CD14-positive monocyte (primary cell): ENCODE measurements around the gene MPEG1. TPM values are rescaled to one million over a fixed set of nuclear protein-coding genes. Genes with fewer than 3 reads are reported as not detected.
A peak's percentile ranks its signal among the peaks of the same experiment; 100 is the strongest.

Source experiments
- DNase-seq, 3 donors: peaks; one replicate each; pipeline ENCODE4 v3.0.0-alpha.2; 2011 to 2022
- H2AFZ ChIP-seq: 2 replicates; pipeline ENCODE4 v1.6.0; 2012; ENCODE audit warnings: mild to moderate bottlenecking, low read depth, low read length, inconsistent platforms; ENCODE audit not compliant: insufficient read depth, poor library complexity, severe bottlenecking
- H3K27ac ChIP-seq, 2 donors: 1 replicate in 1 of 2; 2 replicates in 1 of 2; pipeline ENCODE4 v1.5.1; 2012 to 2013; ENCODE audit warnings: low read length in 2 of 2, control low read depth in 1 of 2, inconsistent platforms in 1 of 2, low read depth in 1 of 2, mild to moderate bottlenecking in 1 of 2
- H3K27me3 ChIP-seq, 2 donors: one replicate each; pipeline versions ENCODE4 v1.6.0 to v1.6.1; 2011 to 2013; ENCODE audit warnings: low read length in 2 of 2; ENCODE audit not compliant: control insufficient read depth in 2 of 2, insufficient read depth in 2 of 2
- H3K36me3 ChIP-seq, 2 donors: replicated peaks in 1 of 2; 1 replicate in 1 of 2; 2 replicates in 1 of 2; pipeline versions ENCODE4 v1.5.1 to v1.6.1; 2012 to 2013; ENCODE audit warnings: low read length in 2 of 2, control low read depth in 1 of 2, inconsistent platforms in 1 of 2, mild to moderate bottlenecking in 1 of 2; ENCODE audit not compliant: insufficient read depth in 2 of 2, control insufficient read depth in 1 of 2
- H3K4me1 ChIP-seq, 2 donors: 1 replicate in 1 of 2; 2 replicates in 1 of 2; pipeline versions ENCODE4 v1.5.1 to v1.6.1; 2012 to 2013; ENCODE audit warnings: low read length in 2 of 2, control low read depth in 1 of 2, inconsistent platforms in 1 of 2, mild to moderate bottlenecking in 1 of 2, moderate library complexity in 1 of 2; ENCODE audit not compliant: insufficient read depth in 2 of 2, control insufficient read depth in 1 of 2
- H3K4me2 ChIP-seq: replicated peaks from 2 replicates; pipeline ENCODE3; 2012; ENCODE audit warnings: low read length, moderate library complexity, mild to moderate bottlenecking; ENCODE audit not compliant: poor library complexity, severe bottlenecking; ENCODE audit errors: extremely low read depth
- H3K4me3 ChIP-seq, 3 experiments: fragments of 200-600 bp in 1 of 3; sonication (generic) in 1 of 3; replicated peaks in 1 of 3; 1 replicate in 2 of 3; 2 replicates in 1 of 3; pipeline ENCODE4 v1.5.1; 2011 to 2013; ENCODE audit warnings: low read length in 3 of 3, mild to moderate bottlenecking in 3 of 3, control low read depth in 2 of 3, low read depth in 2 of 3, inconsistent platforms in 1 of 3, moderate library complexity in 1 of 3
- H3K79me2 ChIP-seq: 2 replicates; pipeline ENCODE4 v1.6.0; 2012; ENCODE audit warnings: mild to moderate bottlenecking, control low read depth, inconsistent platforms, low read length, moderate library complexity; ENCODE audit not compliant: insufficient read depth
- H3K9ac ChIP-seq: 2 replicates; pipeline ENCODE4 v1.6.0; 2017; ENCODE audit warnings: low read length, mild to moderate bottlenecking; ENCODE audit not compliant: insufficient read depth, poor library complexity, severe bottlenecking
- H3K9me3 ChIP-seq, 2 donors: replicated peaks in 1 of 2; 1 replicate in 1 of 2; 2 replicates in 1 of 2; pipeline versions ENCODE4 v1.5.1 to v1.6.1; 2012 to 2013; ENCODE audit warnings: low read length in 2 of 2, control low read depth in 1 of 2; ENCODE audit not compliant: control insufficient read depth in 1 of 2, insufficient read depth in 1 of 2
- H4K20me1 ChIP-seq: 2 replicates; pipeline ENCODE4 v1.6.0; 2012; ENCODE audit warnings: mild to moderate bottlenecking, low read length, control low read depth, moderate library complexity; ENCODE audit not compliant: insufficient read depth
- H3K27ac Mint-ChIP-seq, 7 donors: one replicate each; pipeline ENCODE4 v1.8.0; 2020; ENCODE audit warnings: mild to moderate bottlenecking in 7 of 7, mixed read lengths in 7 of 7, moderate library complexity in 6 of 7, inconsistent platforms in 2 of 7
- H3K27me3 Mint-ChIP-seq, 3 donors: one replicate each; pipeline ENCODE4 v1.8.0; 2021 to 2022; ENCODE audit warnings: low read depth in 3 of 3, mild to moderate bottlenecking in 3 of 3, mixed read lengths in 3 of 3, moderate library complexity in 3 of 3, inconsistent platforms in 1 of 3
- H3K36me3 Mint-ChIP-seq, 2 donors: one replicate each; pipeline ENCODE4 v1.8.0; 2020; ENCODE audit warnings: mixed read lengths in 2 of 2, inconsistent platforms in 1 of 2, mild to moderate bottlenecking in 1 of 2
- H3K4me1 Mint-ChIP-seq: one replicate; pipeline ENCODE4 v1.8.0; 2020; ENCODE audit warnings: mild to moderate bottlenecking, mixed read lengths
- H3K4me3 Mint-ChIP-seq, 2 donors: one replicate each; pipeline ENCODE4 v1.8.0; 2020; ENCODE audit warnings: mild to moderate bottlenecking in 2 of 2, mixed read lengths in 2 of 2, moderate library complexity in 1 of 2
- H3K9me3 Mint-ChIP-seq, 7 donors: one replicate each; pipeline ENCODE4 v1.8.0; 2020 to 2022; ENCODE audit warnings: mixed read lengths in 7 of 7, mild to moderate bottlenecking in 6 of 7, moderate library complexity in 6 of 7, inconsistent platforms in 2 of 7
- CTCF ChIP-seq: fragments of 200-600 bp; IDR thresholded peaks from one replicate; pipeline ENCODE4 v1.8.0; 2022; ENCODE audit warnings: antibody characterized with exemption, mild to moderate bottlenecking
- WGBS: methylation state at CpG from one replicate; pipeline ENCODE4 v1.1.5; 2013; ENCODE audit warnings: missing lambda C conversion rate; ENCODE audit not compliant: insufficient coverage; 5-methylcytosine and 5-hydroxymethylcytosine counted together
- intact Hi-C, 2 donors: fragments of 100-400 bp; cut with micrococcal nuclease; formaldehyde crosslinking; loops; one replicate each; pipeline versions ENCODE4 v1.15.0 to v1.15.1; 2023
- polyA plus RNA-seq, 3 donors: library from polyadenylated mRNA; depleted of rRNA in 1 of 3; unstranded in 2 of 3; stranded (reverse) in 1 of 3; fragments of 300-500 nt in 2 of 3; fragments of >200 nt in 1 of 3; fragmentation: Illumina TruSeq in 2 of 3; gene quantifications; 1 replicate in 2 of 3; 2 replicates in 1 of 3; pipeline ENCODE4 v1.2.3, GENCODE V29; 2012 to 2021
- small RNA-seq: library from RNA; depleted of rRNA; stranded (forward); fragments of <200 nt; gene quantifications from one replicate; pipeline ENCODE3, GENCODE V24; 2012; ENCODE audit warnings: low read depth; ENCODE audit not compliant: insufficient read length

The MPEG1 gene
- polyA plus RNA-seq, 3 donors = 273 to 971 (median 691) TPM

GRCh38 chr11:59171508-59172322, 41.0 kb downstream of the MPEG1 start, which contains the start of gene DTX4:
Gene DTX4, plus strand, starts transcription at chr11:59172132. Its CDS starts 464 bp downstream, at chr11:59172596.
- peak; percentile 92 for TF ChIP-seq CTCF
- peaks cover 1 to 4% of the 10 kb centered on the region in 2 donors for H3K36me3 Mint-ChIP-seq
- Histone ChIP-seq H3K4me1 (peaks cover 14 to 17% of the 10 kb centered on the region in 2 donors), H2AFZ (peak within 1 kb of the TSS; percentile 75), H4K20me1 (peaks cover 11% of the 10 kb centered on the region), H3K4me3 (peak within 1 kb of the TSS; percentile 65 to 82 (median 67)), H3K27ac (peak within 1 kb of the TSS; percentile 31 to 71), H3K79me2 (peaks cover 5% of the 10 kb centered on the region), H3K4me2 (peak within 1 kb of the TSS; percentile 83), H3K36me3 (no peaks in the 10 kb centered on the region), H3K9ac (peak within 1 kb of the TSS; percentile 41), H3K9me3 (no peaks in the 10 kb centered on the region), H3K27me3 (peaks cover 0 to 9% of the 10 kb centered on the region in 2 donors)
- under 1% methylated on average over 59 of the region's 64 CpGs for WGBS
- intact Hi-C loops = loop anchor here (2.0 to 5.0 kb wide), 5 partner anchors 36 to 261 kb away; no protein-coding TSS in a partner anchor
- peaks cover 15 to 22% (median 20%) of the 10 kb centered on the region in 3 donors for H3K27me3 Mint-ChIP-seq
- H3K4me1 Mint-ChIP-seq = peaks cover 20% of the 10 kb centered on the region
- H3K9me3 Mint-ChIP-seq = peaks cover 0 to 4% (median 0%) of the 10 kb centered on the region in 7 donors
- DNase-seq = peak; percentile 87 to 96 (median 90)
- peak within 1 kb of the TSS in 3 of 7 donors; percentile 21 to 66 (median 27) for H3K27ac Mint-ChIP-seq
- peak within 1 kb of the TSS; percentile 90 to 97 for H3K4me3 Mint-ChIP-seq

GRCh38 chr11:59164028-59164427, 48.7 kb downstream of the MPEG1 start:
- H3K36me3 ChIP-seq = no peaks in the 10 kb centered on the region
- no peak overlapping the region for H3K27ac ChIP-seq
- H3K36me3 Mint-ChIP-seq = no peaks in the 10 kb centered on the region
- H3K9me3 Mint-ChIP-seq = peaks cover 0 to 2% (median 0%) of the 10 kb centered on the region in 7 donors
- no peak for TF ChIP-seq CTCF
- H3K4me1 ChIP-seq = no peaks in the 10 kb centered on the region
- H4K20me1 ChIP-seq = no peaks in the 10 kb centered on the region
- H3K4me1 Mint-ChIP-seq = no peaks in the 10 kb centered on the region
- H3K27me3 ChIP-seq = no peaks in the 10 kb centered on the region
- H2AFZ ChIP-seq = no peak overlapping the region
- H3K27me3 Mint-ChIP-seq = peaks cover 3 to 8% (median 3%) of the 10 kb centered on the region in 3 donors
- H3K27ac Mint-ChIP-seq = no peak overlapping the region
- H3K9ac ChIP-seq = no peak overlapping the region
- no peak for DNase-seq
- H3K9me3 ChIP-seq = no peaks in the 10 kb centered on the region
- no peak overlapping the region for H3K4me2 ChIP-seq
- no peaks in the 10 kb centered on the region for H3K79me2 ChIP-seq
- intact Hi-C loops = no loop called here
- WGBS = 100% methylated on average over 1 of the region's 3 CpGs
- H3K4me3 Mint-ChIP-seq = no peak overlapping the region
- no peak overlapping the region for H3K4me3 ChIP-seq

Small RNA genes within 50 kb of the gene (small RNA-seq; reads per million reads assigned to genes)
- gene RN7SL42P = not detected

Other genes with a start within 250 kb of the MPEG1 start
- gene GLYATL1B, start 126.6 kb downstream of the MPEG1 start, polyA plus RNA-seq = not detected
- gene FAM111B, start 105.7 kb downstream of the MPEG1 start, polyA plus RNA-seq = under 1 TPM in 1 of 3 donors, not detected in 2; 0.09 TPM
- 100 to 1,000 TPM in 1 of 3 donors, 10 to 100 TPM in 2; 34.6 to 101 (median 55.7) TPM for gene FAM111A, start 70.1 kb downstream of the MPEG1 start, polyA plus RNA-seq
- 1 to 10 TPM in 2 of 3 donors, under 1 TPM in 1; 0.96 to 1.9 (median 1.1) TPM for gene DTX4, start 40.8 kb downstream of the MPEG1 start, polyA plus RNA-seq
- not detected for gene OR5AN1, start 146.0 kb upstream of the MPEG1 start, polyA plus RNA-seq
- gene OR5A2, start 213.5 kb upstream of the MPEG1 start, polyA plus RNA-seq = not detected
- not detected for gene OR5A1, start 223.5 kb upstream of the MPEG1 start, polyA plus RNA-seq
- gene OR4D6, start 244.0 kb upstream of the MPEG1 start, polyA plus RNA-seq = not detected